T1000 (cell line): ENCODE results near the gene C4orf50.

Source experiments
- DNase-seq: peaks from one replicate; lab custom pipeline; 2025; ENCODE audit warnings: mixed read lengths; lab: John Stamatoyannopoulos, UW

The C4orf50 gene

GRCh38 chr4:5943561-5943960, 74.7 kb downstream of the C4orf50 start:
- DNase-seq = no peak

- DNase-seq = no peak
These were observed 75.3 kb downstream of the C4orf50 start for GRCh38 chr4:5942947-5943346.

DNA sequence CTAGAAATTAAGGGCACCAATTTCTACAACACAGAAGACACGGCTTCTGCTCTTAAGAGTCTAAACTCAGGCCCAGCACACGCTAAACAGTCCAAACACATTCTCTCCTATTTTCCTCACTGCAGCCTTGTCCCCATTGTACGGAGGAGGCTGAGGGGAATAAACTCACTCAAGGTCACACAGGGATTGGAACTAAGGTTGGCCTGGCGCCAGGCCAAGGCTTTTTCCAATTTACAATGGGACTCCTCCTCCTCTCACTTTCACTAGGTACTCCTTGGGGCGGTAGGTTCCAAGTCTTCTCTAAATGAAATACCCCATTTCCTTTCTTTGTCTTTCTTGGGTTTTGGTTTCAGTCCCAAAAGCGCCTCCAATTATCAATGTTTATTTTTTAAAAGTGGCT, 76.6 kb downstream of the C4orf50 start:
- DNase-seq = no peak

GRCh38 chr4:5940470-5941203, 77.6 kb downstream of the C4orf50 start:
- no peak for DNase-seq

DNA sequence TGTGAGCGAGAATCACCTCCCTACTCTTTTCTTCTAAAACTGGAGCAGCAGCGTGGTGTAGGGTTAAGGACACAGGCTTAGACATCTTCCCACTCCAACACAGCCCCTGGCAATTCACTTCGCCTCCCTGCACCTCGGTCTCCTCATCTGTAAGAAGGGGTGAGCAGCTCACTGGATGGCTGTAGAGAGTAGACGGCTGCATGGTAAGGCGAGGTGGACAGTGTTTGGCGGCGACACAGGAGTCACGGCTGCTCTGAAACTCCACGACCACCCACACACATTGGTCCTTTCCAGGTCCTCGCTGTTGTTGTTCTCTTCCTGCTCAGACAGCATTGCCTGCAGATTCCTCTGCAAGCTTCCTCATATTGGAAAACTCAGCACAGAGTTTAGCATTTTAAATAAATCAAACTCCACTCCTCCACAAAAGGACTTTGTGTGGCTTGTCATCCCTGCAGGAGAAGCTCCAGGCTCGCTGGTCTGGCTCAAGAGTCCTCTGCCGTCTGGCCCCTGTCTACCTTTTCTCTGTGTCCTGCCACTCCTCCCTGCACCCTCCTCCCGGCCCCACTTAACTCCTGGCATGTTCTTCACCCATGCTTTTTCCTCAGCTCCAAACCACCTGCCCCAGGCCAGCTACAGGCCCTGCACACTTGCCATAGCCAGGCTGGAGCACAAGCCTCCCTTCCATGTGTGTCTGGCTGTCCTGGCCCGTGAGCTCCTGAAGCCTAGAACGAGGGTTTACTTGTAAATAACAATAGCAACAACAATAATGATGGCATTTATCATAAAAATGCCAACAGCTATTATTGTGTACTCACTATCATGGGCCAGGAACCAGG, 84.0 kb downstream of the C4orf50 start:
- no peak for DNase-seq

- no peak for DNase-seq
These were observed 85.1 kb downstream of the C4orf50 start for GRCh38 chr4:5933116-5933515.

DNA sequence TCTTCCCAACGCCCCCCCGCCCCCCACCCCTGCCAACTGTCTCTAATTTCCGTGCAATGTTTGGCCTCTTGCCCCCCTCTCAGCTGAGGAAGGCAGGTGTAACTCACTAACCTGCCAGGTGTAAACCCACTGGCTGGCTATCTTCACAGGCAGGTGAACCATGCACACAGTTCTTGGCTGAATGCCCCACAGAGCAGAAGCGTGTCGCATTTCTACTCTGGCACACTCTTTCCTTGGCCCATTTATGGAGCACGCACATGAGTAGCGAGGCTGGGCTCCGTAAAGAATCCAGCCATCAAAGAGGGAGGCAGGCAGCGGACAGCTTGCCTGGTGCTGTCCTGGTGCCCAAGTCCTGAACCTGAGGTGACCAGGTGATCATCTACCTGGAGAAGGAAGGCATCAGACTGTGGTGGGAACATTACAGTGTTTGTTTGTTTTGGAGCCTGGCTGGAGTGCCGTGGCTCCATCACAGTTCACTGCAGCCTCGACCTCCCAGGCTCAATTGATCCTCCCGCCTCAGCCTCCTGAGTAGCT, 86.1 kb downstream of the C4orf50 start:
- DNase-seq = no peak

DNA sequence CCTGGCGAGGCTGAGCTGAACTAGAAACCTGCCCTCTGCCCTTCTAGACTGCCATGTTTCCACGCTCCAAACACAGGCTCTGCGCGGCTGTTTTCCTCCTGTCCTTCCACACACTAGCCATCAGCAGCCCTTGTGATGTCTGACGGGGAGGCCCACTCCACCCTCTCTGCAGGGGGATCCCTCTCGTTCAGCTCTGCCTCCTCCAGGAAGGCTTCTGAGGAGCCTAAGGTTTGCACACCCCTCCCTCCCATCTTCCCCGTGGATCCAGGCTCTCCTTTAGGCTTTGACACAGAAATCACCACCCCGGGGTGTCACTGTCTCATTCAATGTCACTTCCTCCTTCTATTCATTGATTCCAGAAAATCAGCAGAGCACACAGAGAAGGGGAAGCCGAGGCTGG, 86.7 kb downstream of the C4orf50 start:
- DNase-seq = no peak

DNA sequence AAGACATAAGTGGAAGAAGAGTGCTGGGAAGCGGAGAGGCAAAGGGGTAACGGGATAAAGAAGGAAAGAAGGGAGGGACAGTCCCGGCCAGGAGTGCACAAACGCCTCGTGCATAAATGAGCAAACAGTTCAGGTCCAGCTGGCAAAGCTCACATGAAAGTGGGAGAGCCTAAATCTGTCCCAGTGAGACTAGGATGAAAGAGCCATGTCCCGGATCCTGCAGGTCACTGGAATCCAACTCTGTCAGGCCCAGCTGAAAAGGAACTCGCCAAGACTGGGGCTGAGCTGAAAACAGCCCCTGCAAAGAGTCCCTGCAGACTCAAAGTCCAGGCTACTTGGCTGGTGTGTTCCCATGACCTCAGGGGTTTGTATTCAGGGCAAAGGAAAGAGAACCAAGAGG, 87.4 kb downstream of the C4orf50 start:
- no peak for DNase-seq

DNA sequence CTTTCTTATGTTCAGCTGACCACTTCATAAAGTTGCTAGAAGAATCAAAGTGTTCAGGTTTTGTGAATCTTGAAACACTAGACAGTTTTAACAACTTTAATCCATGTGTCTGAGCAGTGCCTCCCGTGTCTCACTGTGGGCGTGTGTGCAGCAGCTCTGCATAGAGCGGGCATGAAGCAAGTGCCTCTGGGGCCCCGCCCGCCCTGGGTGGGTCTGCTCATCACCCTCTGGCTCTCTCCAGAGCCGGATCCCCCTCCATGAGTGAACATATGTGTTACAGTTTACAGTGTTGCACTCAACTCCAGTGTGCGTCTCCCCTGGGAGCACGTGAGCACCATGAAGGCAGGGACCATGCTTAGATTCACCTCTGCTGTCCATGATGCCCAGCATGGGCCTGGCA, 87.8 kb downstream of the C4orf50 start:
- no peak for DNase-seq

DNA sequence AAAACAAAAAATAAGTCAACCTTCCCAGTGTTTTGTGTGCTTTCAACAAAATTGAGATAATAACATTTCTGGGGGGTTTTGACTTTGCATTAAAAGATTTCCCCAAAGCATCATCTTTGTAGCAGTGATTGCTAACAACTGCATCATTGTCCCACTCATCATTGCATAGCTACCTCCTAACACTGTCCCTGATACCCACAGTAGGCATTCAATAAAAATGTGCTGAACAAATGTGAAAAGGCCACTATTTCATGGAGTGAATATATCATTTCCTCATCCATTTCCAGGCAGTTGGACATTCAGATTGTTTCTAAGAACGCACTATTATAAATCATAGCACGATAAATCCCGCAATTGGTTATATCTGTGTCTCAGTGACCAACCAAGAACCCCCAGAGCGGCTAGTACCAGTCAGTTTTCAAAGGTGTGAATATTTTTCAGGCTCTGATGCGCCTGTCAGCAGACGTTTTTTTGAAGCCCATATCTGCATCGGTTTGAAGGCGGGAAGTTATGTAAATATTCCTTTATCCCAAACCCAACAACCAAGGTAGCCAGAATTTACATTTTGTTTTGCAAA, 89.3 kb downstream of the C4orf50 start:
- DNase-seq = no peak

DNA sequence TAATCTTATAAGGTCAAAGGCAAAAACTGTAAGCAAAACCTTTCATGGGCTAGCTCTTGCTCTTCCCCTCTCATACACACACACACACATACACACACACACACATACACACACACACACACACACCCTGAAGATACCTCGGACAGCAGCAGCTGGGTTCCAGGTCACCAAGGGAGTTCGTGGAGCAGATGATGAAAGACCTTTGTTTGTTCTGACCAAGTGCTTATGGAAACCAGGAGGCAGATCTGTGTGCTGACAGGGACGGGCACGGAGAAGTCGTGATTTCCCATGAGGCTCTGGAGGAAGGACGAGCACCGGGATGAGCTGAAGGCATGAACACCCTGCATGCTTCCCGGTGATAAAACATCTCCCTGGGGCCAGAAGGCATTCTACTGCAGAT, 90.0 kb downstream of the C4orf50 start:
- DNase-seq = no peak

DNA sequence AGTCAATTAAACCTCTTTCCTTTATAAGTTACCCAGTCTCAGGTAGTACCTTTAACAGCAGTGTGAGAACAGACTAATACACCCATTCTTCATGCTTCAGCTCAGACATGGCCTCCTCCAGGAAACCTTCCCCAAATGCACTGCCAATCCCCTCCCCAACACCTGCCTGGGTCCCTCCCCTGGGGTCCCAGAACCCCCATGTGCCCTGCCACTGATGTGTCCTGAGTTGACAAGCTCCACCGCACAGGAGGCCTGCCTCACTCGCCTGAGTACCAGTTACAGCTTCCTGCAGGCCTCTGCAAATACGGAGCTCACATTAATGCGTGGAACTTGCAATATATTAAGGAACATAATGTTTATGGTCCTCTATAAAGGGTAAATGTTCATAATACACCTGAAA, 90.5 kb downstream of the C4orf50 start:
- DNase-seq = no peak

DNA sequence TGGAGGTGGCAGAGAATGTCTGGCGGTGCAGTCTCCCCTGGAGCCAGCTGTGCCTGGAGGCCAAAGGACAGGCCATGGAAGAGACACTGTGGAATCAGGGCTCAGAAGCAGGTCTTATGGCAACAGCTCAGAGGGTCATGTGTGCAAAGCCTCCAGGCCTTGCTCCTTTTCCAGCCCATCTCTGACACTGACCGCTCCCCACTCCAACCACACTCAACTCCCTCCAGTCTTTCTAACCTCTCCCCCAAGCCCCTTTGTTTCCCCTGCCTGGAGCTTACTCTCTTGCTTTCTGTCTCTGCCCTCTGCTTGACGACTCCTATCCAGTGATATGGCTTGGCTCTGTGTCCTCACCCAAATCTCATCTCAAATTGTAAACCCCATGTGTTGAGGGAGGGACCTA, 91.1 kb downstream of the C4orf50 start:
- DNase-seq = no peak

DNA sequence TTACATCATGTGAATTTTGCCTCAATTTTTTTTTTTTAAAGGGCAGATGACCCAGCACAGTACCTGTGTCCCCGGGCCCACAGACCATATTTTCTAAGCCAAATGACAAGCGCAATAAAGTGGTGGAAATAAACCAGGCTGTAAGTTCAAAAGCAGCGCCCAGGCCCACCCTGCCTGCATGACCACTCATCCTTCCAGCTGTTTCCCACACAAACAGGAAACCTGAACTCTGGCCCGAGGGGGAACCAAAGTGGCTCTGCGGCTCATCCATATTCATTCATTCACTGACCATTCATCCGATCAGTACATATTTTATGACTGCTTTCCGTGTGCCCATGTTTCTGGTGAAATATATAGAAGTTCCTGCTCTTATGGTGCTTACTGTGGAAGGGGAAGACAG, 91.6 kb downstream of the C4orf50 start:
- DNase-seq = no peak

DNA sequence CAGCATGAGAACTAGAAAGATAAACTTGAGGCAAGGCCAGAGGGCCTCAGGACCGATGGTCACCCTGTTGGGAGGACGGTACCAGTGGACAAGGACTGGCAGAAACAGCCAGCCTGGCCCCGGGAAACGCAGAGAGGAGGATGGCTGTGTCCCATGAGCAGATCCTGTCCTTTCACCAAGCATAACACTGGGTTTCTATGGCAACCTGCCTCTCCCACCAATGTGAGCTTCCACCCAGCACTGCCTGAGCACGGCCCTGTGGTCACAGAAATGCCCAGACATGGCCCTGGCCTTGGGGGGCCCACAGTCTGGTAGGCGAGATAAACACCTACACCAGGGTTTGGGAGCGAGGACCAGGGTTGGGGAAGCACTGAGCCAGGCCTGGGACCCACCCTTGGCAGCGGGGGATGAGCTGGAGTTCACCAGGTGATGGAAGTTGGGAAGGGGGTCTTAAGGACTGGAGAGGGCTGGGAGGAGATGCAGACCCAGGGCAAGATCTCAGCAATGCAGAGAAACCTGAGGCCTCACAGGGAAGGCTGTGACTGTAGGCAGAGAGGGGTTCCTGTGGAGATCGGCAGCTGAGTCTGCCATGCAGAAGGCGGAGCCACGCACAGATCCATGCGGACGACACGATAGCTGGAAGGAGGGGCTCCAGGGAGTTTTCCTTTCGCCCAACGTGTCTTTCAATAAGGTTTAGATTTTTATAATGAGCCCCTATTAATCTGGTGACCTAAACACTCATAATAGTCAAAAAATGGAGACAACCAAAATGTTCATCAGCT, 92.6 kb downstream of the C4orf50 start:
- DNase-seq = no peak

DNA sequence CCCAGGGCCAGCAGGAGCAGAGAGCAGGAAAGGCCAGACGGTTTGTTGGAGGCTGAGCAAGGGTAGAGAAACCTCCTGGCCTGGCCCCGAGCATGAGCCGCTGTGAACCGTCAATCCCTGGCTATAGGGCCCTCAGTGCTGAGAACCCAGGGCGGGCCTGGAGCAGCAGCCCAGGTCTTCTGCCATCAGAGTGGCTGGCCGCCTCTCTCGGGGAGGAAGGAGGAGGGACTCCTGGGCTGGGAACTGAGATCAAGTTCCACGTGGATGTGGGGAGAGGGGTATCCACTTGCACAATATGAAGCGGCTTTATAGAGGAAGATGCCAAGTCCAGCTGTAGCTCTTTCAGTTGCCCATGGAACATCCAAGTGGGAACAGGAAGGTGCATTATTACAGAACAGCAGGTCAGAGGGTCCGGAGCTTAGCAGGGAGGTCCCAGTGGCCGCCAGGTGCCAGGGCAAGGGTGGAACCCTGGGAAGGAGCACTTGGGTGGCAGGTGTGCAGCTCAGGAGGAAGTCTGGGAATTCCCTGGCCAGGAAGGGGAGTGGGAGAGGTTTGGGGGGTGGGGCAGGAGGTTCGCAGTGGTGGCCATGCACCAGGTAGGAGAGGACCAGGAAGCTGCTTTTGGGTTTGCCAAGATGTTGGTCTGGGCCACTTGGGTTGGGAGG, 93.6 kb downstream of the C4orf50 start:
- no peak for DNase-seq

DNA sequence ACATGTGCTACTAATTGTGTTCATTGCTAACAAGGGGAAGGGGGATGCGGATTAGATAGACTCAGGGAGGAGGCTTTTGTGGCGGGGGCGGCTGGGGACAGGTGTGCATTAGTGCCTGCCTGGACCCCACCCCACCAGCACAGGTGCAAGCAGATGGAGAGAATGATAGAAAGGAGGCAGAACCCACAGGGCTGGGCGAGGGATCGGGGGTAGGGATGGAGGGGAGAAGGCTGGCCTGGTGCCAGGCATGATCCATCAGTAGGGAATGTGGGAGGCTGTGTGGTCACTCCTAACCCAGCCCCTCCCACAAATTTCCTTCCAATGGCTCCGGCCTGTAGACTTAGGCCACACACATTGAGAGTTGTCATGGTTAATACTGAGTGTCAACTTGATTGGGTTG, 94.9 kb downstream of the C4orf50 start:
- DNase-seq = no peak

GRCh38 chr4:5922556-5922955, 95.7 kb downstream of the C4orf50 start:
- DNase-seq = no peak

DNA sequence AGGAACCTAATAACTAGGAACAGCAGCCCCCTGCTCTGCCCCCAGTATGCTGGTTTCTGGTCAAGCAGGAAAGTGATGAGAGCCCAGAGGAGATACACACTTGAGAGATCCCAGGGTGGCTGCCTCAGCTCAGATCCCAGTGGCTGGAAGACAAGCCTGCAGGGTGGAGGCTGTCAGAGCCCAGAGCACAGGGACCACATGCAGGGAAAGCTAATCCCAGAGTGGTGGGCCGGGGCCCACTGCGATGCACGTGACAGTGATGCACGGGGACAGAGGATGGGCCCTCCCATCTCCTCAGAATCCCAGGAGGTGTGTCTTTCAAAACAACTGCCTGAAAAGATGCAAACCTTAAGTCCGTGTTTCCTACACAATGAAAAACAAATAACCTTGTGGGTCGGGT, 96.2 kb downstream of the C4orf50 start:
- no peak for DNase-seq
